Stomach (tissue), 9 donors: ENCODE results near the gene SLC25A33. TPM values are rescaled to one million over a fixed set of nuclear protein-coding genes. Genes with fewer than 3 reads are reported as not detected.

Experiments used
- DNase-seq, 2 donors: peaks; one replicate each; pipeline versions ENCODE4 v3.0.0 to v3.0.0-alpha.2; 2013 to 2019
- H3K27ac ChIP-seq, 5 donors: fragments of 200-600 bp in 4 of 5; sonication (generic) in 4 of 5; one replicate each; pipeline ENCODE4 v1.5.1; 2013 to 2019; ENCODE audit warnings: mild to moderate bottlenecking in 1 of 5, moderate library complexity in 1 of 5
- H3K27me3 ChIP-seq, 3 donors: fragments of 200-600 bp; sonication (generic); one replicate each; pipeline ENCODE4 v1.5.1; 2017 to 2019; ENCODE audit warnings: mixed run types in 1 of 3
- H3K36me3 ChIP-seq, 4 donors: fragments of 200-600 bp; sonication (generic); 1 replicate in 3 of 4; 2 replicates in 1 of 4; pipeline ENCODE4 v1.5.1; 2016 to 2019
- H3K4me1 ChIP-seq, 4 donors: fragments of 200-600 bp; sonication (generic); one replicate each; pipeline ENCODE4 v1.5.1; 2016 to 2019
- H3K4me3 ChIP-seq, 4 donors: fragments of 200-600 bp; sonication (generic) in 3 of 4; one replicate each; pipeline ENCODE4 v1.5.1; 2016 to 2019; ENCODE audit warnings: mild to moderate bottlenecking in 1 of 4
- H3K9me3 ChIP-seq, 4 donors: fragments of 200-600 bp; sonication (generic); one replicate each; pipeline ENCODE4 v1.5.1; 2016 to 2019
- EP300 ChIP-seq: sonication (generic); formaldehyde crosslinking; IDR thresholded peaks from one replicate; pipeline ENCODE4 v1.6.1; 2017; ENCODE audit warnings: antibody characterized with exemption
- POLR2A ChIP-seq, 4 donors: fragments of 450-650 bp; IDR thresholded peaks; one replicate each; pipeline ENCODE4 v1.6.1; 2016; ENCODE audit warnings: antibody characterized with exemption in 4 of 4, control low read depth in 2 of 4, mild to moderate bottlenecking in 1 of 4, moderate library complexity in 1 of 4
- POLR2AphosphoS5 ChIP-seq, 3 donors: sonication (generic); formaldehyde crosslinking; IDR thresholded peaks; one replicate each; pipeline ENCODE4 v1.6.1; 2016; ENCODE audit warnings: antibody characterized with exemption in 3 of 3
- WGBS, 5 donors: extraction: QIAGEN DNeasy Blood & Tissue Kit in 3 of 5; methylation state at CpG; one replicate each; pipeline versions ENCODE4 v1.1.5 to v1.1.7; 2013 to 2018; 5-methylcytosine and 5-hydroxymethylcytosine counted together
- intact Hi-C: fragments of 100-400 bp; cut with DNase I; formaldehyde crosslinking; loops from one replicate; pipeline ENCODE4 v1.15.1; 2023; ENCODE audit warnings: low total_unique reads
- polyA plus RNA-seq, 3 donors: library from polyadenylated mRNA; stranded (reverse); fragments of 200-250 nt; gene quantifications; one replicate each; pipeline ENCODE4 v1.2.3, GENCODE V29; 2013
- total RNA-seq, 5 donors: library from RNA; depleted of rRNA; stranded (reverse); fragments of >200 nt; gene quantifications; one replicate each; pipeline versions ENCODE4 v1.1.0 to v1.2.3, GENCODE V29; 2014 to 2016
- TF ChIP-seq, protein P1 (sequence below), 7 experiments: fragments of 450-650 bp in 4 of 7; fragments of 200-600 bp in 3 of 7; sonication (generic) in 3 of 7; IDR thresholded peaks; one replicate each; pipeline ENCODE4 v1.5.1; 2016 to 2019; ENCODE audit warnings: antibody characterized with exemption in 7 of 7, control low read depth in 2 of 7, mild to moderate bottlenecking in 1 of 7
- donor health status: healthy with polysubstance abuse.
- donor health status: Bipolar disorder and iron deficiency.
- donor health status: healthy.

Gene SLC25A33
- total and polyA plus RNA-seq, 8 donors = 0.58 to 15.2 (median 5.2) TPM

DNA sequence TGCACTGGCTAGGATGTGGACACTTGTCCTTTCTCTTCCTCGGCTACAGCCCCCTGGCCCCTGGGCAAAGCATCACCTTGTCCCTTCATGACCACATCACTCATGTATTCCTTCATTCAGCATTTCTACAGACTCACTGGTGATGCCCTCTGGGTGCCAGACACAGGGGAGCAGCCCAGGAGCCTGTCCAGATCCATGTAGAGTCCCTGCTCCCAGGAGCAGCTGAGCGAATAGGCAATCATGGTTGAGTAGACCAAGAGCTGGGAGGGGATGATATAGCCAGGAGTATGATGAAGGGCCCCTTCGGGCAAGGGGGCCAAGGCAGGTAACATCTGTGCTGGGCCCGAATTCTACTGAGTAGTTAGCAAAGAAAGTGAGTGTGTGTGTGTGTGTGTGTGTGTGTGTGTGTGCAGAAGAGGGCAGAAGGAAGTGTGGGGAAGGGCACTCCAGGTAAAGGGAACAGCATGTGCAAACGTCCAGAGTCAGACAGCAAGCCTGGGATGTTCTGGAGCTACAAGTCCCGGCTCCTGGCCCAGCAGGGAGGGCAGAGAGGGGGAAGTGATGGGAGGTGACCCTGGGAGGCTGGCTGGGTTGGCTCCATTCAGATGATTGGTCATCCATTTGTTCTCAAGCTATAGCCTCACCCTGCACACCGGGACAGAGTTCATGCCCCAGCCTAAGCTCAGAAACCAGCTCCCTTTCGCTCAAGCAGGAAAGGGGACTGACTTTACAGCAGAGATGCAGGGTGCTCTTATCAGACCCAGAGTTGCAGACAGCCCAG lies 91.3 kb downstream of the SLC25A33 start:
- Histone ChIP-seq H3K36me3 (no peaks in the 10 kb centered on the region), H3K27ac (peak overlapping the region in 4 of 5 donors; percentile 43 to 79 (median 62)), H3K4me3 (peak overlapping the region; percentile 4 to 26 (median 14)), H3K4me1 (peaks cover 0 to 27% (median 15%) of the 10 kb centered on the region in 4 donors), H3K9me3 (no peaks in the 10 kb centered on the region), H3K27me3 (peaks cover 0 to 17% (median 12%) of the 10 kb centered on the region in 3 donors)
- TF ChIP-seq, protein P1, sequence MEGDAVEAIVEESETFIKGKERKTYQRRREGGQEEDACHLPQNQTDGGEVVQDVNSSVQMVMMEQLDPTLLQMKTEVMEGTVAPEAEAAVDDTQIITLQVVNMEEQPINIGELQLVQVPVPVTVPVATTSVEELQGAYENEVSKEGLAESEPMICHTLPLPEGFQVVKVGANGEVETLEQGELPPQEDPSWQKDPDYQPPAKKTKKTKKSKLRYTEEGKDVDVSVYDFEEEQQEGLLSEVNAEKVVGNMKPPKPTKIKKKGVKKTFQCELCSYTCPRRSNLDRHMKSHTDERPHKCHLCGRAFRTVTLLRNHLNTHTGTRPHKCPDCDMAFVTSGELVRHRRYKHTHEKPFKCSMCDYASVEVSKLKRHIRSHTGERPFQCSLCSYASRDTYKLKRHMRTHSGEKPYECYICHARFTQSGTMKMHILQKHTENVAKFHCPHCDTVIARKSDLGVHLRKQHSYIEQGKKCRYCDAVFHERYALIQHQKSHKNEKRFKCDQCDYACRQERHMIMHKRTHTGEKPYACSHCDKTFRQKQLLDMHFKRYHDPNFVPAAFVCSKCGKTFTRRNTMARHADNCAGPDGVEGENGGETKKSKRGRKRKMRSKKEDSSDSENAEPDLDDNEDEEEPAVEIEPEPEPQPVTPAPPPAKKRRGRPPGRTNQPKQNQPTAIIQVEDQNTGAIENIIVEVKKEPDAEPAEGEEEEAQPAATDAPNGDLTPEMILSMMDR (IDR thresholded peaks at IDR 0.05) = no peak
- TF ChIP-seq POLR2AphosphoS5 (IDR thresholded peaks at IDR 0.05) = no peak
- TF ChIP-seq EP300 = no peak
- TF ChIP-seq POLR2A (IDR thresholded peaks at IDR 0.05) = no peak
- WGBS, 5 donors = 49 to 71% (median 58%) methylated on average over 8 of the region's 8 CpGs
- intact Hi-C loops = no loop called here
- no peak for DNase-seq

DNA sequence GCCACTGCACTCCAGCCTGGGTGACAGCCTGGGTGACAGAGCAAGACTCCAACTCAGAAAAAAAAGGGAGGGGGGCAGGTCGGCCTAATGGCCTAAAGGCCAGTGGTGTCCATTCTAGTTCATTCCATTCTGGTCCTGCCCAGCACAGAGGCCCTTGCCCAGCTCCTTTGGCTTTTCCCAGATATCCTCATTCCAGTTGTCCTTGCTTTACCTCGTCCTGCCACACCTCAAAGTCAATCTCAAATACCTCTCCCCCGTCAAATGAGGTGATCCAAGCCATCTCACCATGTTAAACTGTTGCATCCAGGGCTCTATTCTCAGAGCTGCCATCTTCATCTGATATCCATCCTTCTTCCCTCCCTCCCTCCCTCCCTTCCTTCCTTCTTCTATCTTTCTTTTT lies 92.3 kb downstream of the SLC25A33 start:
- TF ChIP-seq POLR2AphosphoS5 (IDR thresholded peaks at IDR 0.05) (no peak), EP300 (no peak), POLR2A (IDR thresholded peaks at IDR 0.05) (no peak)
- TF ChIP-seq, protein P1 (IDR thresholded peaks at IDR 0.05) = no peak
- Histone ChIP-seq H3K36me3 (no peaks in the 10 kb centered on the region), H3K4me1 (peaks cover 0 to 23% (median 9%) of the 10 kb centered on the region in 4 donors), H3K27ac (no peak overlapping the region), H3K4me3 (no peak overlapping the region), H3K9me3 (no peaks in the 10 kb centered on the region), H3K27me3 (peaks cover 0 to 6% (median under 1%) of the 10 kb centered on the region in 3 donors)
- no peak for DNase-seq
- intact Hi-C loops = no loop called here
- 72 to 90% (median 74%) methylated on average over 3 of the region's 3 CpGs for WGBS, 5 donors

DNA sequence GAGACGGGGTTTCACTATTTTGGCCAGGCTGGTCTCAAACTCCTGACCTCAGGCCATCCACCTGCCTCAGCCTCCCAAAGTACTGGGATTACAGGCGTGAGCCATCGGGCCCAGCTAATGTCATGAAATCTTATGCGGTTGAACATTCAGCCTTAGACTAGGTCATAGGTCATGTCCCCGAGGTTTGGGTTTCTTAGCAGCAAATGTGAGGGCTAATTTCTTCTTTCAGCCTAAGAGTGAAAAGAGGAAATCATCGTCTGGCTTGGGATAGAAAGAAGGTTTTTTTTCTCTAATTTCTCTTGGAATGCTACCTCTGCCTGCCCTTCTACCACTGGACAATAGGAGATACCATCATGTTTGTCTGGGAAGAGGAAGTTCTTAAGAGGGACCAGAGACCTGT lies 94.2 kb downstream of the SLC25A33 start:
- 80 to 86% (median 82%) methylated on average over 6 of the region's 6 CpGs for WGBS, 5 donors
- intact Hi-C loops = no loop called here
- H3K27ac ChIP-seq = no peak overlapping the region
- peaks cover 0 to 5% (median 0%) of the 10 kb centered on the region in 4 donors for H3K4me1 ChIP-seq
- no peak for DNase-seq
- H3K36me3 ChIP-seq = no peaks in the 10 kb centered on the region
- no peaks in the 10 kb centered on the region for H3K9me3 ChIP-seq
- peaks cover 0 to 5% (median 0%) of the 10 kb centered on the region in 3 donors for H3K27me3 ChIP-seq
- TF ChIP-seq POLR2A (IDR thresholded peaks at IDR 0.05) = no peak
- TF ChIP-seq POLR2AphosphoS5 (IDR thresholded peaks at IDR 0.05) = no peak
- TF ChIP-seq, protein P1 (IDR thresholded peaks at IDR 0.05) = no peak
- TF ChIP-seq EP300 = no peak
- no peak overlapping the region for H3K4me3 ChIP-seq

DNA sequence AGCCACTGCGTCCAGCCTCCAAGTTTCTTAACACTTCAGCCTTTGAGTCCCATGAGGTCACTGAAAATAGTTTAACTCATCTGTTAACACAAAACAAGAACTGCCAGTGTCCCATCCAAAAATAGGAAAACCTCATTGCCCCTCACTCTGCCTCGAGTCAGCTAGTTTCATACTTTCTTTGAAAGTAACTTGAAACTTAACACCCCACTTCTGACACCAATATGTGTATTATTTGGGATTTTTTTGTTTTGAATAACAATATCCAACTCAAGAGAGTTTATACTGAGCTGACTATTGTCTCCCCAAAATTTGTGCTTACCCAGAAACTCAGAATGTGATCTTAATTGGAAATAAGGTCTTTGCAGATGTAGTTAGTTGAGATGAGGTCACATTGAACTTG lies 95.3 kb downstream of the SLC25A33 start:
- TF ChIP-seq EP300 = no peak
- TF ChIP-seq, protein P1 (IDR thresholded peaks at IDR 0.05) = no peak
- no peak for TF ChIP-seq POLR2AphosphoS5 (IDR thresholded peaks at IDR 0.05)
- TF ChIP-seq POLR2A (IDR thresholded peaks at IDR 0.05) = no peak
- WGBS, 5 donors = 74 to 84% (median 80%) methylated on average over 2 of the region's 2 CpGs
- intact Hi-C loops = no loop called here
- Histone ChIP-seq H3K36me3 (no peaks in the 10 kb centered on the region), H3K4me3 (no peak overlapping the region), H3K9me3 (no peaks in the 10 kb centered on the region), H3K4me1 (no peaks in the 10 kb centered on the region), H3K27ac (no peak overlapping the region), H3K27me3 (peaks cover 0 to 4% (median 0%) of the 10 kb centered on the region in 3 donors)
- DNase-seq = no peak

Other genes starting within 250 kb of the SLC25A33 start
- gene SPSB1, start 246.6 kb upstream of the SLC25A33 start, total RNA-seq = 10 to 100 TPM in 4 of 5 donors, 1 to 10 TPM in 1; 2.3 to 28.7 (median 15.1) TPM
- gene SPSB1, start 246.6 kb upstream of the SLC25A33 start, polyA plus RNA-seq = 10 to 100 TPM in 2 of 3 donors, 1 to 10 TPM in 1; 9.4 to 26.3 (median 14.7) TPM
- 1 to 10 TPM; 3.1 to 7.6 (median 6.4) TPM for gene TMEM201, start 49.4 kb downstream of the SLC25A33 start, total RNA-seq
- 1 to 10 TPM in 2 of 3 donors, under 1 TPM in 1; 0.61 to 3.6 (median 2.1) TPM for gene TMEM201, start 49.4 kb downstream of the SLC25A33 start, polyA plus RNA-seq
- gene PIK3CD, start 112.3 kb downstream of the SLC25A33 start, total RNA-seq = 10 to 100 TPM in 2 of 5 donors, 1 to 10 TPM in 3; 5.1 to 74.1 (median 7.8) TPM
- gene PIK3CD, start 112.3 kb downstream of the SLC25A33 start, polyA plus RNA-seq = 1 to 10 TPM; 2.8 to 5.0 (median 2.9) TPM